Endothelial cell of umbilical vein (primary cell): Measurements from ENCODE around the gene FERMT2. TPM values are rescaled to one million over a fixed set of nuclear protein-coding genes. Genes with fewer than 3 reads are reported as not detected.
"Not testable (repeated sequence)": the region's sequence is repeated elsewhere in the genome, so short reads cannot be mapped to it uniquely, and the experiment has no call there.

Experiments
- BruUV-seq: library from RNA; stranded (reverse); fragments of 400-500 nt; replicated peaks from 2 replicates; lab custom pipeline; 2021; lab: Mats Ljungman, UMichigan
- CTCF ChIA-PET: fragments of 300-600, 350-600 bp; sonication (Branson Sonifier 250); formaldehyde crosslinking; loops from one replicate; lab custom pipeline; 2021; ENCODE audit warnings: antibody characterized with exemption, inconsistent platforms; lab: Charles Lee
- POLR2A ChIA-PET: fragments of 300-600, 350-600 bp; sonication (Branson Sonifier 250); formaldehyde crosslinking; loops from one replicate; lab custom pipeline; 2021; ENCODE audit warnings: antibody characterized with exemption, inconsistent platforms; lab: Charles Lee
- DNase-seq: peaks from one replicate; pipeline ENCODE4 v3.0.0-alpha.2; 2011; ENCODE audit warnings: low read depth, low spot score
- FAIRE-seq: peaks from 2 replicates; lab custom pipeline; 2011; peaks lifted over from hg19 to GRCh38; lab: Jason Lieb, UNC
- H2AFZ ChIP-seq: 2 replicates; pipeline ENCODE4 v1.6.0; 2012; ENCODE audit warnings: low read depth, low read length, control low read depth, inconsistent platforms
- H3K27ac ChIP-seq: 2 replicates; pipeline ENCODE4 v1.5.1; 2011; ENCODE audit warnings: low read depth, mild to moderate bottlenecking, control low read depth, low read length, moderate library complexity; ENCODE audit not compliant: insufficient read depth
- H3K27me3 ChIP-seq, 2 experiments: 2 replicates each; pipeline versions ENCODE4 v1.6.0 to v1.6.1; 2011; ENCODE audit warnings: low read length in 2 of 2, mixed read lengths in 1 of 2; ENCODE audit not compliant: control insufficient read depth in 2 of 2, insufficient read depth in 2 of 2
- H3K36me3 ChIP-seq, 2 experiments: 2 replicates in 1 of 2; 3 replicates in 1 of 2; pipeline ENCODE4 v1.5.1; 2011; ENCODE audit warnings: low read length in 2 of 2, mild to moderate bottlenecking in 1 of 2, moderate library complexity in 1 of 2; ENCODE audit not compliant: control insufficient read depth in 2 of 2, insufficient read depth in 2 of 2; ENCODE audit errors: extremely low read depth in 1 of 2
- H3K4me1 ChIP-seq: 3 replicates; pipeline ENCODE4 v1.5.1; 2011; ENCODE audit warnings: mild to moderate bottlenecking, low read length; ENCODE audit not compliant: control insufficient read depth, insufficient read depth; ENCODE audit errors: extremely low read depth
- H3K4me2 ChIP-seq: 2 replicates; pipeline ENCODE4 v1.6.1; 2011; ENCODE audit warnings: low read length, control low read depth, mixed read lengths; ENCODE audit not compliant: insufficient read depth
- H3K4me3 ChIP-seq, 3 experiments: fragments of 200-600 bp in 1 of 3; sonication (generic), shearing (Covaris generic) in 1 of 3; replicated peaks in 1 of 3; 2 replicates each; pipeline ENCODE4 v1.5.1; 2011 to 2016; ENCODE audit warnings: control low read depth in 3 of 3, low read length in 3 of 3, mild to moderate bottlenecking in 2 of 3, inconsistent platforms in 1 of 3, low read depth in 1 of 3, moderate library complexity in 1 of 3; ENCODE audit not compliant: insufficient read depth in 1 of 3
- H3K79me2 ChIP-seq: 2 replicates; pipeline ENCODE4 v1.6.0; 2012; ENCODE audit warnings: low read length, inconsistent platforms; ENCODE audit not compliant: control insufficient read depth, insufficient read depth
- H3K9ac ChIP-seq: replicated peaks from 2 replicates; pipeline ENCODE3; 2011; ENCODE audit warnings: low read length, control low read depth; ENCODE audit not compliant: insufficient read depth; ENCODE audit errors: extremely low read depth
- H3K9me1 ChIP-seq: replicated peaks from 3 replicates; pipeline ENCODE4 v1.6.0; 2011; ENCODE audit warnings: mild to moderate bottlenecking, low read length; ENCODE audit not compliant: control insufficient read depth, insufficient read depth; ENCODE audit errors: extremely low read depth
- H3K9me3 ChIP-seq: replicated peaks from 2 replicates; pipeline ENCODE4 v1.5.1; 2012; ENCODE audit warnings: low read length, inconsistent platforms; ENCODE audit not compliant: control insufficient read depth, insufficient read depth
- H4K20me1 ChIP-seq: replicated peaks from 2 replicates; pipeline ENCODE3; 2011; ENCODE audit warnings: mild to moderate bottlenecking, low read length; ENCODE audit not compliant: control insufficient read depth, insufficient read depth; ENCODE audit errors: extremely low read depth
- GATA2 ChIP-seq: IDR thresholded peaks from 2 replicates; pipeline ENCODE4 v1.7.0; 2011; ENCODE audit warnings: low read depth, mild to moderate bottlenecking, moderate library complexity, mixed read lengths, low read length; ENCODE audit not compliant: insufficient read length, insufficient read depth
- POLR2A ChIP-seq: IDR thresholded peaks from 2 replicates; pipeline ENCODE4 v1.6.1; 2012; ENCODE audit warnings: low read depth, mild to moderate bottlenecking, control low read depth, low read length
- POLR2AphosphoS5 ChIP-seq: IDR thresholded peaks from 2 replicates; pipeline ENCODE4 v1.6.1; 2012; ENCODE audit warnings: low read depth, mild to moderate bottlenecking, control low read depth, low read length, moderate library complexity; ENCODE audit not compliant: insufficient read depth
- dilution Hi-C: fragments of 300-500 bp; cut with MboI; formaldehyde crosslinking; loops from one replicate; pipeline ENCODE4 v1.15.0; 2019; ENCODE audit warnings: low sequenced_read_pairs; ENCODE audit not compliant: extremely low pct_ligation_motif_present
- intact Hi-C: fragments of 100-400 bp; cut with micrococcal nuclease; formaldehyde crosslinking; loops from one replicate; pipeline ENCODE4 v1.10.0; 2022
- polyA plus RNA-seq, 4 experiments: library from polyadenylated mRNA; depleted of rRNA in 3 of 4; stranded (reverse) in 3 of 4; unstranded in 1 of 4; fragments of >200 nt; gene quantifications; 2 replicates each; pipeline versions ENCODE4 v1.2.1 to v1.2.3, GENCODE V29; 2011 to 2012; ENCODE audit warnings: missing spikeins in 1 of 4
- total RNA-seq: library from RNA; stranded (reverse); gene quantifications from 2 replicates; pipeline ENCODE4 v1.2.3, GENCODE V29; 2021
- TF ChIP-seq, protein P1 (sequence below), 2 donors: IDR thresholded peaks; 1 replicate in 1 of 2; 2 replicates in 1 of 2; pipeline ENCODE4 v1.5.1; 2011; ENCODE audit warnings: low read length in 2 of 2, mild to moderate bottlenecking in 2 of 2, moderate library complexity in 2 of 2, control low read depth in 1 of 2, inconsistent platforms in 1 of 2, low read depth in 1 of 2; ENCODE audit not compliant: insufficient read depth in 1 of 2; ENCODE audit errors: extremely low read depth in 1 of 2

Gene FERMT2
- total and polyA plus RNA-seq, 2 donors (not counting 3 experiments of a cell fraction or from before 2014, with no cell fraction given): 58.7 to 108 TPM

- dilution Hi-C loops (no loop called here), intact Hi-C loops (no loop called here)
- H3K4me2 ChIP-seq: no peak overlapping the region
- CTCF ChIA-PET: interaction anchor here (1.2 kb wide), 1 partner anchor 80 kb away, joined by 7 read pairs; no protein-coding TSS in a partner anchor
- H3K9me3 ChIP-seq: no peaks in the 10 kb centered on the region
- H3K4me1 ChIP-seq: no peaks in the 10 kb centered on the region
- no TSS peak for BruUV-seq
- H3K27me3 ChIP-seq: no peaks in the 10 kb centered on the region
- H3K79me2 ChIP-seq: no peaks in the 10 kb centered on the region
- H3K36me3 ChIP-seq: peaks cover 29% of the 10 kb centered on the region in 2 experiments
- H2AFZ ChIP-seq: no peak overlapping the region
- H3K4me3 ChIP-seq: no peak overlapping the region
- H3K9me1 ChIP-seq: no peaks in the 10 kb centered on the region
- FAIRE-seq (peak; percentile 12), DNase-seq (no peak)
- no peaks in the 10 kb centered on the region for H4K20me1 ChIP-seq
- TF ChIP-seq, protein P1, sequence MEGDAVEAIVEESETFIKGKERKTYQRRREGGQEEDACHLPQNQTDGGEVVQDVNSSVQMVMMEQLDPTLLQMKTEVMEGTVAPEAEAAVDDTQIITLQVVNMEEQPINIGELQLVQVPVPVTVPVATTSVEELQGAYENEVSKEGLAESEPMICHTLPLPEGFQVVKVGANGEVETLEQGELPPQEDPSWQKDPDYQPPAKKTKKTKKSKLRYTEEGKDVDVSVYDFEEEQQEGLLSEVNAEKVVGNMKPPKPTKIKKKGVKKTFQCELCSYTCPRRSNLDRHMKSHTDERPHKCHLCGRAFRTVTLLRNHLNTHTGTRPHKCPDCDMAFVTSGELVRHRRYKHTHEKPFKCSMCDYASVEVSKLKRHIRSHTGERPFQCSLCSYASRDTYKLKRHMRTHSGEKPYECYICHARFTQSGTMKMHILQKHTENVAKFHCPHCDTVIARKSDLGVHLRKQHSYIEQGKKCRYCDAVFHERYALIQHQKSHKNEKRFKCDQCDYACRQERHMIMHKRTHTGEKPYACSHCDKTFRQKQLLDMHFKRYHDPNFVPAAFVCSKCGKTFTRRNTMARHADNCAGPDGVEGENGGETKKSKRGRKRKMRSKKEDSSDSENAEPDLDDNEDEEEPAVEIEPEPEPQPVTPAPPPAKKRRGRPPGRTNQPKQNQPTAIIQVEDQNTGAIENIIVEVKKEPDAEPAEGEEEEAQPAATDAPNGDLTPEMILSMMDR (IDR thresholded peaks at IDR 0.05; ENCODE audit: extremely low read depth in 1 of 2, insufficient read depth in 1 of 2, low read depth in 1 of 2, low read length in 2 of 2): no peak
- TF ChIP-seq POLR2A: no peak
- TF ChIP-seq POLR2AphosphoS5: no peak
- TF ChIP-seq GATA2: no peak
- POLR2A ChIA-PET: no interaction called here
- H3K27ac ChIP-seq: no peak overlapping the region
- H3K9ac ChIP-seq: no peak overlapping the region
These were observed 81.8 kb downstream of the FERMT2 start for GRCh38 chr14:52868911-52869618.

- H3K4me1 ChIP-seq, BruUV-seq, FAIRE-seq, CTCF ChIA-PET, H4K20me1 ChIP-seq, H2AFZ ChIP-seq, POLR2A ChIA-PET, H3K27ac ChIP-seq, H3K79me2 ChIP-seq, H3K9me1 ChIP-seq, DNase-seq, H3K9ac ChIP-seq, H3K9me3 ChIP-seq, intact Hi-C loops, H3K4me2 ChIP-seq, dilution Hi-C loops, H3K4me3 ChIP-seq, H3K27me3 ChIP-seq: not testable (repeated sequence)
- H3K36me3 ChIP-seq: peaks cover 7 to 23% of the 10 kb centered on the region in 2 experiments
These were observed 86.0 kb downstream of the FERMT2 start for GRCh38 chr14:52864893-52865292.
